SK-N-SH (cell line): ENCODE measurements around the gene EVA1A. TPM values are rescaled to one million over a fixed set of nuclear protein-coding genes. Genes with fewer than 3 reads are reported as not detected.

ENCODE experiments used
- CTCF ChIA-PET: fragments of 300-600, 350-600 bp; formaldehyde crosslinking; extraction: SDS; loops from one replicate; lab custom pipeline; 2021; lab: Yijun Ruan, JAX
- POLR2A ChIA-PET: fragments of 350-600 bp; sonication (Branson Sonifier 250); formaldehyde crosslinking; extraction: SDS; loops from one replicate; lab custom pipeline; 2020; ENCODE audit warnings: antibody characterized with exemption, inconsistent platforms; lab: Yijun Ruan, JAX
- DNase-seq: peaks from one replicate; pipeline ENCODE4 v3.0.0; 2012
- H2AFZ ChIP-seq: fragments of 200-600 bp; sonication (generic); 2 replicates; pipeline ENCODE4 v1.8.1; 2016; ENCODE audit warnings: antibody characterized with exemption, mild to moderate bottlenecking, low read depth
- H3F3A ChIP-seq: fragments of 200-600 bp; sonication (generic); replicated peaks from 2 replicates; pipeline ENCODE3; 2016; ENCODE audit warnings: antibody characterized with exemption, mild to moderate bottlenecking; ENCODE audit not compliant: insufficient read depth
- H3K27ac ChIP-seq, 2 experiments: fragments of 200-500 bp in 1 of 2; fragments of 200-600 bp in 1 of 2; sonication (Bioruptor generic) in 1 of 2; sonication (generic), shearing (Covaris generic) in 1 of 2; 2 replicates each; pipeline versions ENCODE4 v1.5.1 to v1.6.1; 2014 to 2016; ENCODE audit warnings: low read depth in 2 of 2, inconsistent platforms in 1 of 2, low read length in 1 of 2, mild to moderate bottlenecking in 1 of 2, mixed read lengths in 1 of 2
- H3K27me3 ChIP-seq: fragments of 200-600 bp; sonication (generic), shearing (Covaris generic); 2 replicates; pipeline ENCODE4 v1.6.1; 2016; ENCODE audit warnings: mixed run types; ENCODE audit not compliant: insufficient read depth
- H3K36me3 ChIP-seq, 2 experiments: fragments of 200-500 bp in 1 of 2; fragments of 200-600 bp in 1 of 2; sonication (Bioruptor generic) in 1 of 2; sonication (generic) in 1 of 2; replicated peaks in 1 of 2; 2 replicates each; pipeline versions ENCODE3 to v1.5.1; 2014 to 2016; ENCODE audit warnings: low read length in 1 of 2, mild to moderate bottlenecking in 1 of 2; ENCODE audit not compliant: insufficient read depth in 2 of 2, control insufficient read depth in 1 of 2
- H3K4me1 ChIP-seq, 2 experiments: fragments of 200-500 bp in 1 of 2; fragments of 200-600 bp in 1 of 2; sonication (Bioruptor generic) in 1 of 2; sonication (generic), shearing (Covaris generic) in 1 of 2; 2 replicates each; pipeline versions ENCODE4 v1.5.1 to v1.6.1; 2014 to 2016; ENCODE audit warnings: low read depth in 1 of 2, low read length in 1 of 2, mixed run types in 1 of 2; ENCODE audit not compliant: insufficient read depth in 2 of 2, control insufficient read depth in 1 of 2
- H3K4me2 ChIP-seq: fragments of 200-600 bp; sonication (generic), shearing (Covaris generic); 2 replicates; pipeline ENCODE4 v1.6.1; 2017; ENCODE audit warnings: mixed run types
- H3K4me3 ChIP-seq, 2 experiments: fragments of 200-500 bp in 1 of 2; fragments of 200-600 bp in 1 of 2; sonication (Bioruptor generic) in 1 of 2; sonication (generic), shearing (Covaris generic) in 1 of 2; 2 replicates each; pipeline versions ENCODE4 v1.5.1 to v1.8.1; 2014 to 2016; ENCODE audit warnings: low read depth in 2 of 2, inconsistent platforms in 1 of 2, low read length in 1 of 2, mild to moderate bottlenecking in 1 of 2, mixed read lengths in 1 of 2, moderate library complexity in 1 of 2
- H3K79me2 ChIP-seq: fragments of 200-600 bp; sonication (generic); 2 replicates; pipeline ENCODE4 v1.8.1; 2017; ENCODE audit warnings: mild to moderate bottlenecking; ENCODE audit not compliant: insufficient read depth
- H3K9ac ChIP-seq: fragments of 200-600 bp; sonication (generic); 2 replicates; pipeline ENCODE4 v1.6.1; 2017; ENCODE audit warnings: mixed run types
- H3K9me2 ChIP-seq: fragments of 200-600 bp; sonication (generic); 2 replicates; pipeline ENCODE4 v1.6.1; 2017; ENCODE audit warnings: mixed run types
- H3K9me3 ChIP-seq: fragments of 200-600 bp; sonication (generic); 2 replicates; pipeline ENCODE4 v1.6.1; 2017; ENCODE audit warnings: mixed run types, mild to moderate bottlenecking, moderate library complexity
- H4K20me1 ChIP-seq: fragments of 200-600 bp; sonication (generic); 2 replicates; pipeline ENCODE4 v1.6.1; 2017; ENCODE audit warnings: mild to moderate bottlenecking, mixed run types; ENCODE audit not compliant: insufficient read depth
- FOXM1 ChIP-seq: IDR thresholded peaks from 2 replicates; pipeline ENCODE4 v1.4.0; 2012; ENCODE audit warnings: low read depth, mild to moderate bottlenecking
- JUND ChIP-seq: IDR thresholded peaks from 2 replicates; pipeline ENCODE4 v1.4.0; 2012
- MEF2A ChIP-seq: IDR thresholded peaks from 2 replicates; pipeline ENCODE4 v1.4.0; 2012; ENCODE audit warnings: low read depth, borderline replicate concordance
- MXI1 ChIP-seq: IDR thresholded peaks from 2 replicates; pipeline ENCODE4 v1.6.1; 2012; ENCODE audit warnings: mild to moderate bottlenecking, low read depth, low read length, improper control_type of control experiment
- NFIC ChIP-seq: IDR thresholded peaks from 2 replicates; pipeline ENCODE4 v1.4.0; 2012; ENCODE audit warnings: borderline replicate concordance
- NRF1 ChIP-seq: IDR thresholded peaks from 2 replicates; pipeline ENCODE4 v1.6.1; 2012; ENCODE audit warnings: low read depth, mild to moderate bottlenecking, low read length
- RCOR1 ChIP-seq: fragments of 150-350 bp; IDR thresholded peaks from 2 replicates; pipeline ENCODE4 v1.6.1; 2017; ENCODE audit warnings: antibody characterized with exemption, low read length
- SMC3 ChIP-seq: IDR thresholded peaks from 2 replicates; pipeline ENCODE4 v1.6.1; 2012; ENCODE audit warnings: low read depth, low read length, improper control_type of control experiment
- TCF12 ChIP-seq: IDR thresholded peaks from 2 replicates; pipeline ENCODE4 v1.4.0; 2012
- TEAD4 ChIP-seq: IDR thresholded peaks from 2 replicates; pipeline ENCODE4 v1.4.0; 2012; ENCODE audit warnings: mild to moderate bottlenecking, borderline replicate concordance; ENCODE audit not compliant: insufficient read depth
- YY1 ChIP-seq: IDR thresholded peaks from 2 replicates; pipeline ENCODE4 v1.4.0; 2012; ENCODE audit warnings: low read depth, mild to moderate bottlenecking
- WGBS: methylation state at CpG from one replicate; pipeline ENCODE4 v1.1.6; 2017; ENCODE audit warnings: low lambda C conversion rate; 5-methylcytosine and 5-hydroxymethylcytosine counted together
- polyA plus RNA-seq, 3 experiments: library from polyadenylated mRNA; depleted of rRNA; stranded (reverse); fragments of >200 nt; gene quantifications; 2 replicates each; pipeline ENCODE4 v1.2.3, GENCODE V29; 2012
- TF ChIP-seq, protein P1 (sequence below): fragments of 200-600 bp; sonication (generic); IDR thresholded peaks from 2 replicates; pipeline ENCODE4 v1.6.1; 2017; ENCODE audit warnings: antibody characterized with exemption, mild to moderate bottlenecking, moderate library complexity
- TF ChIP-seq, protein P2 (sequence below): IDR thresholded peaks from 2 replicates; pipeline ENCODE4 v1.4.0; 2012; ENCODE audit warnings: low read depth, borderline replicate concordance
- TF ChIP-seq, protein P3 (sequence below): IDR thresholded peaks from 2 replicates; pipeline ENCODE4 v1.4.0; 2012; ENCODE audit warnings: low read depth

EVA1A gene
- polyA plus RNA-seq, 1 of the 3 experiments (the other 2 are of a cell fraction): 93.0 TPM

DNA sequence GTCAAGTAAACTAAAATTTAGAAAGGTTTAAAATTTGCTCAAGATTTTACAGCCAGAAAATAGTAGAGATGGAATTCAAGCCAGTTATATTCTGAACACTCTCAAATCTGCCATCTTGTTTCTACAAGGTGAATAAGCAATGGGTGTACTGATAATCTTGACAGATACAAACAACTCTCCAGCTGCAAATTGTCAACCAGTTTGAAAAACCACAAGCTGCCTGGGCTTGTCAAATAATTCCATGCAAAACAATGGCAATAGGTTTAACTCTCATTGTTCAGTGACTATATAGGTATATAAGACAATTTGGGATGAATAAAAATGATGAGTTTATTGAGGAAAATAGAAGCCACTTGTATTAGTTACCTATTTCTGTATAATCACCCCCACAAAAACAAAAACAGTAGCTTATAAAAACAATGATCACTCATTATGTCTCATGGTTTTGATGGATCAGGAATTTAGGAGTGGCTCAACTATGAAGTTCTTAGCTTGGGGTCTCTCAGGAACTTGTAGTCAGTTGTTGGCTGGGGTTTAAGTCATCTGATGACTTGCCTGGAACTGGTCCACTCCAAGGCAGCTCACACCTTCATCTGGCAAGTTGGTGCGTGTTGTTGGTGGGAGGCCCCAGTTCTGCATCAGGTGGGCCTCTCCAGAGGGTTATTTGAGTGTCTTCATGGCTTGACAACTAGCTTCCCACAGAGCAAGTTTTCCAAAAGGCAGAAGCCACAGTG is 12.6 kb upstream of the EVA1A start:
- Histone ChIP-seq H3K27me3 (no peaks in the 10 kb centered on the region), H2AFZ (no peak overlapping the region), H3K79me2 (peaks cover 17% of the 10 kb centered on the region; the same call in 1 of the 2 replicates), H4K20me1 (no peaks in the 10 kb centered on the region)
- CTCF ChIA-PET: interaction anchor here (1.1 to 3.1 kb wide), 4 partner anchors 12 to 108 kb away, joined by 3 to 15 read pairs (median 4); partner anchors contain the start of gene EVA1A
- TF ChIP-seq MEF2A (no peak), TEAD4 (no peak), YY1 (no peak), TCF12 (no peak), FOXM1 (no peak), SMC3 (no peak)
- TF ChIP-seq, protein P1, sequence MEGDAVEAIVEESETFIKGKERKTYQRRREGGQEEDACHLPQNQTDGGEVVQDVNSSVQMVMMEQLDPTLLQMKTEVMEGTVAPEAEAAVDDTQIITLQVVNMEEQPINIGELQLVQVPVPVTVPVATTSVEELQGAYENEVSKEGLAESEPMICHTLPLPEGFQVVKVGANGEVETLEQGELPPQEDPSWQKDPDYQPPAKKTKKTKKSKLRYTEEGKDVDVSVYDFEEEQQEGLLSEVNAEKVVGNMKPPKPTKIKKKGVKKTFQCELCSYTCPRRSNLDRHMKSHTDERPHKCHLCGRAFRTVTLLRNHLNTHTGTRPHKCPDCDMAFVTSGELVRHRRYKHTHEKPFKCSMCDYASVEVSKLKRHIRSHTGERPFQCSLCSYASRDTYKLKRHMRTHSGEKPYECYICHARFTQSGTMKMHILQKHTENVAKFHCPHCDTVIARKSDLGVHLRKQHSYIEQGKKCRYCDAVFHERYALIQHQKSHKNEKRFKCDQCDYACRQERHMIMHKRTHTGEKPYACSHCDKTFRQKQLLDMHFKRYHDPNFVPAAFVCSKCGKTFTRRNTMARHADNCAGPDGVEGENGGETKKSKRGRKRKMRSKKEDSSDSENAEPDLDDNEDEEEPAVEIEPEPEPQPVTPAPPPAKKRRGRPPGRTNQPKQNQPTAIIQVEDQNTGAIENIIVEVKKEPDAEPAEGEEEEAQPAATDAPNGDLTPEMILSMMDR: no peak
- TF ChIP-seq, protein P2, sequence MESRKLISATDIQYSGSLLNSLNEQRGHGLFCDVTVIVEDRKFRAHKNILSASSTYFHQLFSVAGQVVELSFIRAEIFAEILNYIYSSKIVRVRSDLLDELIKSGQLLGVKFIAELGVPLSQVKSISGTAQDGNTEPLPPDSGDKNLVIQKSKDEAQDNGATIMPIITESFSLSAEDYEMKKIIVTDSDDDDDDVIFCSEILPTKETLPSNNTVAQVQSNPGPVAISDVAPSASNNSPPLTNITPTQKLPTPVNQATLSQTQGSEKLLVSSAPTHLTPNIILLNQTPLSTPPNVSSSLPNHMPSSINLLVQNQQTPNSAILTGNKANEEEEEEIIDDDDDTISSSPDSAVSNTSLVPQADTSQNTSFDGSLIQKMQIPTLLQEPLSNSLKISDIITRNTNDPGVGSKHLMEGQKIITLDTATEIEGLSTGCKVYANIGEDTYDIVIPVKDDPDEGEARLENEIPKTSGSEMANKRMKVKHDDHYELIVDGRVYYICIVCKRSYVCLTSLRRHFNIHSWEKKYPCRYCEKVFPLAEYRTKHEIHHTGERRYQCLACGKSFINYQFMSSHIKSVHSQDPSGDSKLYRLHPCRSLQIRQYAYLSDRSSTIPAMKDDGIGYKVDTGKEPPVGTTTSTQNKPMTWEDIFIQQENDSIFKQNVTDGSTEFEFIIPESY: no peak
- TF ChIP-seq, all 33 proteins: peak for 0
- peaks cover 3% of the 10 kb centered on the region for H3F3A ChIP-seq
- no peak overlapping the region for H3K9ac ChIP-seq
- H3K27ac ChIP-seq: no peak overlapping the region
- DNase-seq: no peak
- H3K4me3 ChIP-seq: no peak overlapping the region
- WGBS: 90% methylated on average over 1 of the region's 1 CpG
- H3K4me2 ChIP-seq: no peak overlapping the region
- POLR2A ChIA-PET: no interaction called here
- no peaks in the 10 kb centered on the region for H3K9me3 ChIP-seq
- peaks cover 2 to 18% of the 10 kb centered on the region in 2 experiments; a peak in 2 of 4 replicates for H3K4me1 ChIP-seq
- no peaks in the 10 kb centered on the region for H3K9me2 ChIP-seq
- H3K36me3 ChIP-seq: no peaks in the 10 kb centered on the region

DNA sequence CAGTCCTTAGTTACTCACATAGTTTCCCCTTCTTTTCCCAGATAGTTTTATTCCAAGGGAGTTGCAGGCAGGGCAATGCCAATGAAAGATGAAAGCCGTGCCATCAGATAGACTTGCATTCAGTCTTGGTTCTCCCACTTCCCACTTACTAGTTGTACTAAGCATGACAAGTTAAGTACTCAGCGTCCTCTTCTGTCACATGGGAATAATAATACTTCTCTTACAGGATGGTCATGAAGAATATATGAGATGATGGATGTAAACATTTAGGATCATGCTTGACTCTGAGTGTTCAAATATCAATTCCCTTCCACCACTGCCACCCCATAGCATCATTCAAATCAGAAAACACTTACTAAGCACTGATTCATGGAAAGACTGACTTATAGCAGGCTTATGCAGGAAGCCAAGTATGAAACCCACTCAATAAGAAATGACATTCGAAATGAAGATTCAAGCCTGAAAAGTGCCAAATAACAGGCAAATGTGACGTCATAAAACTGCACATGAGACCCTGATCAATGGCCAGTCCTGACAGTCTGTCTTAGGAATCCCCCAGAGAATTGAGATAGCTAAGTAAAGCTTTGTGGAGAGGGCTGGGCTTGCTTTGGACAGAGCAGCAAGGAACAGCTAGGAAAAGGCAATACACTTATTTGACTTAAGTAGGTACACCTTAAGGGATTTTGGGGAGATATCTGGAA is 11.1 kb upstream of the EVA1A start:
- no peak overlapping the region for H3K27ac ChIP-seq
- H3K4me3 ChIP-seq: no peak overlapping the region
- H3K4me2 ChIP-seq: no peak overlapping the region
- peaks cover 3% of the 10 kb centered on the region for H3F3A ChIP-seq
- peaks cover 26% of the 10 kb centered on the region; the same call in 1 of the 2 replicates for H3K79me2 ChIP-seq
- no peak overlapping the region for H3K9ac ChIP-seq
- DNase-seq: no peak
- no peak for TF ChIP-seq MXI1
- no peak for TF ChIP-seq TCF12
- no peak for TF ChIP-seq JUND
- no peak for TF ChIP-seq TEAD4
- no peak for TF ChIP-seq NRF1
- TF ChIP-seq, protein P3, sequence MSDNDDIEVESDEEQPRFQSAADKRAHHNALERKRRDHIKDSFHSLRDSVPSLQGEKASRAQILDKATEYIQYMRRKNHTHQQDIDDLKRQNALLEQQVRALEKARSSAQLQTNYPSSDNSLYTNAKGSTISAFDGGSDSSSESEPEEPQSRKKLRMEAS: no peak
- TF ChIP-seq NFIC: no peak
- TF ChIP-seq MEF2A: no peak
- TF ChIP-seq RCOR1: no peak
- no peaks in the 10 kb centered on the region for H3K36me3 ChIP-seq
- 71% methylated on average over 4 of the region's 4 CpGs for WGBS
- no peak overlapping the region for H2AFZ ChIP-seq
- H3K9me3 ChIP-seq: no peaks in the 10 kb centered on the region
- H3K27me3 ChIP-seq: no peaks in the 10 kb centered on the region
- no peaks in the 10 kb centered on the region for H3K9me2 ChIP-seq
- H3K4me1 ChIP-seq: peaks cover 2 to 18% of the 10 kb centered on the region in 2 experiments; a peak in 3 of 4 replicates
- CTCF ChIA-PET: interaction anchor here (3.6 kb wide), 1 partner anchor 37 kb away, joined by 15 read pairs; no protein-coding TSS in a partner anchor
- POLR2A ChIA-PET: no interaction called here
- H4K20me1 ChIP-seq: no peaks in the 10 kb centered on the region
